GM21786 (cell line): ENCODE measurements around the gene YTHDF1.

Experiments
- ATAC-seq: cut with Tn5 transposase; IDR thresholded peaks from one replicate; pipeline ENCODE4 v1.9.1; 2021; ENCODE audit not compliant: unreplicated experiment

YTHDF1 gene

GRCh38 chr20:63210011-63210605 is 5.8 kb downstream of the YTHDF1 start:
- ATAC-seq: no peak

DNA sequence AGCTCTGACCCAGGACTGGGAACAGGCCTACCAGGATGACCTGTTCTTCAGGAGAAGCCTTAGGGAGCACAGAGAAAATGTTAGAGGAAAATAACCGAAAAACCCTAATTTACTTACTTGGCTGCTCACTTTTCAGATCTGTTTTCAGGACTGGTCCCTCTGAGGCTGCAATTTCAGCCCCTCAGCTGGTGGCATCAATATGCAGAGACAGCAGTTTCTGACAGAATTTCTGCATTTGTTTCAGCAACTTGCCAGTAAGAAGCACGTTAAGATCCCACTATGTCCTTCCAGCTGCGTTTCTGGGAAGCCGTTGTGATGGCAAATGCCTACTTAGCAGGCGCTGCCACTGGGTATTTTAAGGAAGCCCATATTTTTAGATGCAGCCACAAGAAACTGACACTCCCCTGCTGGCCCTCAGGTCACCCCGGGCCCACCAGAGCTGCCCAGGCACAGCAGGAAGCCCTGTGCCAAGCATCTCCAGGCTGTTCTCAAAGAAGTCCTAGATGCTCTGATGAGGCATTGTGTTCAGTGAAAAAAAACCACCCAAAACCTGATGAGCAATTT is 7.5 kb downstream of the YTHDF1 start:
- ATAC-seq: no peak

- ATAC-seq: no peak
Observed at GRCh38 chr20:63206878-63207277, 9.1 kb downstream of the YTHDF1 start.

DNA sequence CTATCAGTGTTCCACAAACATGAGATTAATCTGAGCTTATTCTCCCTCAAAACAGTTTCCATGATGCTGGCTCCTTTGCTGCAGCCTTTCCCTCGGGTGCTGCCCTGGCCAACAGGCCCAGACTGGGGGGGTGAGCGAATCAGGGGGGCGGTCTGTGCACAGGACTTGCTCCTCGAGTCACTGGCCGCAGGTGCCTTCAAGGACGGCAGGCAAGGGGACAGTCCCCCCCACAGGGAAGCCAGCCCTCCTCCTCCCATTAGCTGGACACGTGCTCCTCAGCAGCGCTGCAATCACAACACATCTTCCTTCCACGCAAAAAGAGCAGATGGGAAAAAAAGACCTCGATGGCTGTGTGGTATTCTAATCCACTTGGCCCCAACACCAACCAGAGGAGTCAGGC is 10.0 kb downstream of the YTHDF1 start:
- no peak for ATAC-seq

DNA sequence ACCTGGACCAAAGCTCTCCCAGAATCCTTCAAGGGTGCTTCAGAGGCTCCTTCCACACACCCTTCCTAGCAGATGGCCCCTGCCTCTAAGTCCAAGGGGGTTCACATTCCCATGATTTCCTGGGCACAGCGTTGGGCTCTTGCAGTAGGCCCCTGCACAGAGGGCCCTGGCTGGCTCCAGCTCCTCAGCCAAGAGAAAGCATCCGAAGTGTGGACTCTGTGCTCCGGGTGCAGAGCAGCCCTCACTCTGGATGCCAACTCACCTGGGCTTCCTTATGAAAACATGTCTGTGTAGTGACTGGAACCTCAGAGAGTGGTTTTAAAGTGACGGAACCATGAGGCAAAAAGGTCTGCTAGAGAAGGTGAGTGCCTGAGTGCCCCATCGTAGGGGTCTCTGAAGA is 11.6 kb downstream of the YTHDF1 start:
- ATAC-seq: no peak

DNA sequence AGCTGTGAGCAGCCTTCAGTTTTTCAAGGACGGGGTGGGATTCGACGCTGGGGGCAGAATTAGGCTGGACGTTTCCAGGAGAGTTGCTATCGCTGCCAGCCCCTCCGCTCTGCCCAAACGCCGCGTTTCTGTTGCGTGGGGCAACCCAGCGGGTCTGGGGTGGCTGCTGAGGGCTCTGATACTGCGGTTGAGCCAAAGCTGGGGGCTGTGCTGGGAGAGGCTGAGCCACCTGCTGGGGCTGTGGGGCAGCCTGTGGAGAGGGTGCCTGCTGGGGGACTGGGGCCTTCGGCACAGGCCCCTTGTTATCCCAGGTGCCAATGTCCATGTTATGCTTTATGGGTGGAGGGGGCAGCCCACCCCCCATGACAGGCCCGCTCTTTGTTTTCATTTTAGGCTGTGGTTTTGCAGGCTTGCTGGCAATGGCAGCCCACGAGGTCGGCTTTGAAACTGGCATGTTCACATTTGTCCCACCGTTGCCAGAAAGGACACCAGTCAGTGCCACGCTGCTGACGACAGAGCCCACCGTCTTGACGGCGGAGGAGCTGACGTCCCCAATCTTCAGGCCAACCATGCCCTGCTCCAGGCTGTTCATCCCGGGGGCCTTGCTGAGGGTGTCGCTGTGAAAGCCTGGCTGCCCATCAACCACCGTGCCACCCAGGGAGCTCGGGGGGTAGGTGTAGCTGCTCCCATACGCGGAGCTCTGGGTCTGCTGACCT is 13.0 kb downstream of the YTHDF1 start:
- no peak for ATAC-seq

- ATAC-seq: no peak
Observed at GRCh38 chr20:63202021-63202420, 13.9 kb downstream of the YTHDF1 start.

GRCh38 chr20:63198606-63199005 is 17.3 kb downstream of the YTHDF1 start:
- ATAC-seq: no peak

GRCh38 chr20:63196768-63197470 is 19.0 kb downstream of the YTHDF1 start:
- ATAC-seq: no peak

- ATAC-seq: no peak
Observed at GRCh38 chr20:63194797-63195173, 21.1 kb downstream of the YTHDF1 start.

GRCh38 chr20:63194007-63194796 is 21.7 kb downstream of the YTHDF1 start:
- no peak for ATAC-seq

GRCh38 chr20:63192721-63193120 is 23.2 kb downstream of the YTHDF1 start:
- no peak for ATAC-seq

GRCh38 chr20:63191400-63191799 is 24.5 kb downstream of the YTHDF1 start:
- ATAC-seq: no peak

- ATAC-seq: no peak
Observed at GRCh38 chr20:63190828-63191227, 25.1 kb downstream of the YTHDF1 start.

DNA sequence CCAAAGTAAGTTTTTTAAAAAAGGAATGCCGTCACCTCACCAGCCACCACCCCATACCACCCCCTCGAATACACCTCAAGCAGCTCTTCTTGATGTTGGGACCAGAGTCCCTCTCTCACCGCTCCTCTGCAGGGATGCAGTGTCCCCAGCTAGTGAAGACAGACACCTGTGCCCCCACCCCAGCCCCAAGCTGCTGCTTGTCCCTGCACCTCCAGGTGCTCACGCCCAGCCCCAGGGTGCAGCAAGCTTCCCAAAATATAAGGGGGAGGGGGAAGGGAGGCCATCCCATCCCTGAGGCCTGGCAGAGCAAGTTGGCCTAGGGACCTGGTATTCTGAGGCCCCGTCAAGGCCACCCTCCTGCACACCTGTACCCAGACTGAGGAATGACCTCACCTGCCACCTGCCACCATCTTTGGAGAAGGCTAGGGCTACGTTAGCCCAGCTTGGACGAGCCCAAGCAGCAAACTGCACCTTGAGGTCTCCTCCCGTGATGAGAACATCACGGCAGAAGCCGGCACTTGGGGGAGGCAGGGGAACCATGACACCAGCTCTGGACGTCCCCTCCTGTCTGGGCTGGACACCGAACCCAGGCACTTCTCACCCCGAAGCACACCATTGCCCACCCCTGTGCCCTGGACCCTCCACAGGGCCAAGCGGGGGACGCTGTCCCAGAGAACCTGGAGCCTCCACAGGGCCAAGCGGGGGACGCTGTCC is 25.9 kb downstream of the YTHDF1 start:
- no peak for ATAC-seq

DNA sequence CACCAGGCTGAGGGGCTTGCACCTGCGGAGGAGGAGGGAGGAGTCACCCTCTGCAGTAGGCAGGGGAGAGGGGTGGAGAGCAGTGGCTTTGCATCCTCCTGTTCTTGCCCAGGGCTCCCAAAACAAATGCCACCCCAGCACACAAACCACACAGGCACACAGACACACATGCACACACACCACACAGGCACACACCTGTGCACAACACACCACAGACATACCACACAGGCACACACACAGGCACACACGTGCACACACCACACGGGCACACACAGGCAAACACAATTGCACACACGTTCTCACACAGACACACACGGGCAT is 26.6 kb downstream of the YTHDF1 start:
- ATAC-seq: no peak

GRCh38 chr20:63188641-63189321 is 27.1 kb downstream of the YTHDF1 start:
- no peak for ATAC-seq

DNA sequence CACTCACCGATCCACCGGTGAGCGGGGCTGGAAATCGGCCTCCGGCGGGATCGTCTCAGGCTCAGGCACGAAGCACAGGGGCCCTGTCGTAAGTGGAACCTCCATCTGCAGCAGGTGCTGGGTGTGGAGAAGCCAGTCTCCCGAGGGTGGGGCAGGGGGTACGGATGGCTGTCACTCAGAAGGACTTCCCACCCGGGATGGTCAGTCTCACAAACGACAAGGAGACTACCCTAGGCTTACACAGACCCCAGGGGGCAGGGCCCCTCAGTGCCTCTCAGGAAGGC is 27.8 kb downstream of the YTHDF1 start:
- no peak for ATAC-seq

DNA sequence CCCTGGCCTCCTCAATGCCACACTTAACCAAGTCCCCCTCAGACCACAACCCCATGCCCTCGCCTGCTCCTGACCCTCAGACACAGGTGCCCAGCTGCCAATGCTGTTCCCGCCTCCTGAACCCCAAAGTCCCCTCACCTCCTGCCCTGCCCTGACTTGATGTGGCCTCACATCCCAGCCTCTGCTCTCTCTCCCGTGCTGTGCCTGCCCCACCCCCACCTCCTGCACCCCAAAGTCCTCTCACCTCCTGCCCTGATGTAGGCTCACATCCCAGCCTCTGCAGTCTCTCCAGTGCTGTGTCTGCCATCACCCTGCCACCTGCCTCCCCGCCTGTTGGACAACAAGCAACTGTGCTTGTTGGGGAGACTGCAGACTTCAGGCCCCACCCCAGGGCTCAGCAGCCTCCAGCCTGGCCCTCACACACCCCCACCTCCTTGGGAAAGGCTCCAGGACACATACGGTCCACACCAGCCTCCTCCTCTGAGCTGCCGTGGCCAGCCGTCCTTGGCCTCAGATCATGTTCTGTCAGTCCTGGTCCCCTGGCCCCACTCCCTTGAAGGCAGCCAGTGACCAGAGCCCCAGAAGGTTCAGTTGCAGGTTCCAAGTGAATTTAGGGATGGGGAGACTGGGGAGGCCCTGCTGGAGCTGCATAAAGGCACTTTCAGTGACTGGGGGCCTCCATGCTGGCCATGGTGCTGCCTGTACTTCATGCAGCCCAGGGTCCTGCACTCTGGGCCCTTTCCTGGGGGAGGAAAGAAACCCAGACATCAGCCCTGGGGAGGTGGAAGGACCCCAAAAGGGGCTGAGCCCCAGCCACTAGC is 28.4 kb downstream of the YTHDF1 start:
- ATAC-seq: no peak
